IPS DF 6.9 (cell line): ENCODE data around the gene EEFSEC.

Source experiments
- DNase-seq: peaks from one replicate; pipeline ENCODE4 v3.0.0-alpha.2; 2013; ENCODE audit warnings: low read depth, low spot score
- H3K27ac ChIP-seq: one replicate; pipeline ENCODE4 v1.5.1; 2013; ENCODE audit warnings: low read length, control low read depth
- H3K27me3 ChIP-seq: 2 replicates; pipeline ENCODE4 v1.6.1; 2013; ENCODE audit warnings: mild to moderate bottlenecking, low read length; ENCODE audit not compliant: control insufficient read depth, insufficient read depth
- H3K36me3 ChIP-seq: 2 replicates; pipeline ENCODE4 v1.6.1; 2013; ENCODE audit warnings: low read length; ENCODE audit not compliant: control insufficient read depth, insufficient read depth
- H3K4me1 ChIP-seq: 2 replicates; pipeline ENCODE4 v1.6.1; 2013; ENCODE audit warnings: low read length; ENCODE audit not compliant: control insufficient read depth, insufficient read depth
- H3K4me3 ChIP-seq: 2 replicates; pipeline ENCODE4 v1.5.1; 2013; ENCODE audit warnings: mild to moderate bottlenecking, low read length
- H3K9me3 ChIP-seq: 2 replicates; pipeline ENCODE4 v1.6.1; 2013; ENCODE audit warnings: low read length, inconsistent platforms; ENCODE audit not compliant: control insufficient read depth, insufficient read depth
- WGBS: extraction: QIAGEN DNeasy Blood & Tissue Kit; methylation state at CpG from one replicate; pipeline ENCODE4 v1.1.7; 2013; ENCODE audit warnings: mixed read lengths, missing lambda C conversion rate; ENCODE audit not compliant: insufficient read length, insufficient coverage; 5-methylcytosine and 5-hydroxymethylcytosine counted together

Gene EEFSEC

DNA sequence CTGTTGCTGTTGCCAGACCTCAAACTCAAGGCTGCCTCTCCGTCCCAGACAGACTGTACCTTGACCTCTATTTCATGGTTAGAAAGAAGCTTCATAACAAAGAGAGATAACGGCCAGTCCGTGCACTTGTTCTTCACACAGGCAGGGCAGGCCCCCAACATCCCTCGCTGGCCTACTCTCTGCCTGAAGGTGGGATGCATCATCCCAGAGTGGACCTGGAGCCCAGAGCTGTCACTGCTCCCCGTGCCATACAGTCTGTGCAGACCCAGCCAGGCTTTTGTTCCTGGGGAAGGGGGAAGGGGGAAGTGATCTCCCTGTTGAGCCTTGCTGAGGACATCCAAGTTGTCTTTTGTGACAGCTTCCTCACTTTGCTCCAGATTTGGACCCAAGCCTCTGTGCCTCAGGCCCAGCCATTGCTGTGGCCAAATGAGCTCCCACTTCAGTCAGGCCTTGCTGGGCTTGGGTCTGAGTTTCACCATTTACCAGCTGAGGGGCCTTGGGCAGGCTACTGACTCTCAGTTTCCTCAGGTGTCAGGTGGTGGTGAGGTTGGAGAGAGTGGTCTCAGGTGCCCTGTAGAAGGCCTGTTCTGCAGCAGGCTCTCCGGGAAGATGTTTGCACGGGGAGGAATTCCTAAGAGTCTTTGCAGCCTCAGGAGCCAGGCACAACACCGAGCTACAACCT is 171.8 kb downstream of the EEFSEC start:
- H3K27me3 ChIP-seq, result no peaks in the 10 kb centered on the region
- DNase-seq, result no peak
- H3K9me3 ChIP-seq, result no peaks in the 10 kb centered on the region
- H3K4me1 ChIP-seq, result no peaks in the 10 kb centered on the region
- H3K36me3 ChIP-seq, result no peaks in the 10 kb centered on the region
- no peak overlapping the region for H3K4me3 ChIP-seq
- no peak overlapping the region for H3K27ac ChIP-seq
- no CpG with 5 or more reads among the region's 8 CpGs for WGBS

DNA sequence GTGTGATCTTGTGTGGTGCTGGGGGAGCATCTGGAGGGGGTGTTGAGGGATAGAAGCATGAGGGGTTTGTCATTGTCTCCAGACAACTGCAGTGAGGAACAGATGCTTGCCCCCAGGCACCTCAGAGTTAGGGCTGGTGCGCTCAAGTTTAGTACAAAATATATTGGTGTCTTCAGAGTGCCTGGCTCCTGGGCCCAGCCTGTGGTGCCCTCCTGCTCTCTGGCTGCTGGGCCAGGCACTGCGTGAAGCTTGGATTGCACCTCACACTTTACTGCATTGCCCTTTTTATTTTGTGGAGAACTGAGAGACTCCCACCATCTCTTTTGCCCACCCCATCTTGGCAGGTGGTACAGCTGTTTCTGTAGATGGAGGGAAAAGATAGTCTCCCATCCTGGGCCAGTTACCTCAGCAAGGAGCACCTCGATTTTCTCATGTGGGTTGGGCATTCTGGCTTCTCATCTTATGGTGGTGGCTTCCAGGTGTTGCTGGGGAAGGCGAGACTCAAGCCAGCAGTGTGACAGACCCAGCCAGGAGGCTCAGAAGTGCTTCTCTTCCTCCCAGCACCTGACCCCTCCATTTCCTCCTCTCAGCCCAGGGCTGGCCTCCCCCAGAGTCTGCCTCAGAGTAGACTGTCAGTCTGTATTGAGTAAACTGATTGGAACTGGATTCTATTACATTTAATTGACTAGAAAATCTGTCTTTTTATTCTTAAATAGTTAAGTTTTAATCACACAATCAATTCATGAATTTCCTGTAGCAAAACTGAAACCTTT is 173.0 kb downstream of the EEFSEC start:
- no CpG with 5 or more reads among the region's 4 CpGs for WGBS
- Histone ChIP-seq H3K4me3 (no peak overlapping the region), H3K4me1 (no peaks in the 10 kb centered on the region), H3K27ac (no peak overlapping the region), H3K27me3 (no peaks in the 10 kb centered on the region), H3K36me3 (no peaks in the 10 kb centered on the region), H3K9me3 (no peaks in the 10 kb centered on the region)
- no peak for DNase-seq

DNA sequence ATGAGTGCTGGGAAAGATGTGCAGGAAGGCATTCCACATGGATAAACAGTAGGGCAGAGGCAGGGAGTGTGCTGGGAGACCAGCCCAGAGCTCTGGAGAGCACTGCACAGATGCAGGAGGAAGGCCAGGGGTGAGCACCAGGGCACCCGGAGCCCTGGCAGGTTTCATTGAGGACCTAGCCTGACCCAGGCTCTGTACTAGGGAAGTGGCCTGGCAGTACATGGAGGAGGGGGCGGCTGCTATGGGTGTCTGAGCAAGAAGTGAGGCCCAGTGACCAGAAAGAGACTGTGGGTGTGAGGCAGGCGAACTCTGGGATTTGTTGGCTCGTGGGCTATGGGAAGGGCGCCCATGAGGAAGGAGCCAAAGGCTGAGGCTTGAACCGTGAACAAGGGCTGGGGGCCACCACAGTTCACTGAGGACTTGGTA is 174.3 kb downstream of the EEFSEC start:
- H3K27ac ChIP-seq, result no peak overlapping the region
- H3K9me3 ChIP-seq, result no peaks in the 10 kb centered on the region
- H3K27me3 ChIP-seq, result no peaks in the 10 kb centered on the region
- H3K4me1 ChIP-seq, result no peaks in the 10 kb centered on the region
- no CpG with 5 or more reads among the region's 6 CpGs for WGBS
- DNase-seq, result no peak
- no peaks in the 10 kb centered on the region for H3K36me3 ChIP-seq
- no peak overlapping the region for H3K4me3 ChIP-seq

GRCh38 chr3:128328546-128329458 is 175.5 kb downstream of the EEFSEC start:
- H3K27me3 ChIP-seq, result no peaks in the 10 kb centered on the region
- H3K9me3 ChIP-seq, result no peaks in the 10 kb centered on the region
- H3K4me3 ChIP-seq, result no peak overlapping the region
- no CpG with 5 or more reads among the region's 12 CpGs for WGBS
- H3K27ac ChIP-seq, result no peak overlapping the region
- no peaks in the 10 kb centered on the region for H3K4me1 ChIP-seq
- H3K36me3 ChIP-seq, result no peaks in the 10 kb centered on the region
- DNase-seq, result no peak

DNA sequence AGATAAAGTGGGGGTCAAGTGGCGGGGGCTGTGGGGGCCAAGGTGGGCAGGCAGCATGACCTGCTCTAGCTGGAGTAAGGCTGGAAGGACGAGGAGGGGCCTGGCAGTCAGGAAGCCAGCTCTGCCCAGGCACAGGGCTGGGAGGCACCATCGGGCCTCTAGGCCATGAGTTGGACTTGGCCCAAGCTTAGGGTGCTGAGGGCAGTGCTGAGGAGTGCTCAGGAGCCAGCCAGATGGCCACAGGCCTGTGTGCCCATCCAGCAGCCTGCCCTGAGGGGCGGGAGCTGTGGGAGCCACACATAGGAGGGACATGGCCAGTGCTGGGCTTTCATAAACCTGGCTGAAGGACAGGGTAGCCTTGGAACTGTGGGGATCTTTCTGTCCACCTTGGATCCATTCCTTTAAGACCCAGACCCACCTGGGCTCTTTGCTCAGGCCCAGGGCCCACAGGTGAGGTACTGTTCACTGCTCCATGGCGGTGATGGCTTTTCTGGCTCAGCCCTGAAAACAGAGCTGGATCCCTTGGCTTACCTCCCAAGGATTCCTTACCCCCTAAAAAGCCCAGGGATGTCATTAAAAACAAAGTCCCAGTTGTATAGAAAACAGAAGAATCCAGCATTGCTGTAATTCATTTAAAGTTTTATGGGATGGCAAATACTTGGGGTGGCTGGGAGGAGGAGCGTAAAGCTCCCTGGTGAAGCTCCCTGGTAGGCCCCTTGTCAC is 176.4 kb downstream of the EEFSEC start:
- DNase-seq, result no peak
- no peak overlapping the region for H3K4me3 ChIP-seq
- no CpG with 5 or more reads among the region's 6 CpGs for WGBS
- H3K36me3 ChIP-seq, result no peaks in the 10 kb centered on the region
- H3K4me1 ChIP-seq, result no peaks in the 10 kb centered on the region
- H3K27ac ChIP-seq, result no peak overlapping the region
- H3K27me3 ChIP-seq, result no peaks in the 10 kb centered on the region
- H3K9me3 ChIP-seq, result no peaks in the 10 kb centered on the region

- Histone ChIP-seq H3K36me3 (no peaks in the 10 kb centered on the region), H3K27me3 (no peaks in the 10 kb centered on the region), H3K4me1 (0 out of 2 replicates have a peak, but pooled peaks cover 2% of the 10 kb centered on the region), H3K4me3 (no peak overlapping the region), H3K9me3 (no peaks in the 10 kb centered on the region), H3K27ac (no peak overlapping the region)
- no peak for DNase-seq
- WGBS, result no CpG with 5 or more reads among the region's 13 CpGs
Measured at GRCh38 chr3:128330214-128330842, 177.0 kb downstream of the EEFSEC start.

DNA sequence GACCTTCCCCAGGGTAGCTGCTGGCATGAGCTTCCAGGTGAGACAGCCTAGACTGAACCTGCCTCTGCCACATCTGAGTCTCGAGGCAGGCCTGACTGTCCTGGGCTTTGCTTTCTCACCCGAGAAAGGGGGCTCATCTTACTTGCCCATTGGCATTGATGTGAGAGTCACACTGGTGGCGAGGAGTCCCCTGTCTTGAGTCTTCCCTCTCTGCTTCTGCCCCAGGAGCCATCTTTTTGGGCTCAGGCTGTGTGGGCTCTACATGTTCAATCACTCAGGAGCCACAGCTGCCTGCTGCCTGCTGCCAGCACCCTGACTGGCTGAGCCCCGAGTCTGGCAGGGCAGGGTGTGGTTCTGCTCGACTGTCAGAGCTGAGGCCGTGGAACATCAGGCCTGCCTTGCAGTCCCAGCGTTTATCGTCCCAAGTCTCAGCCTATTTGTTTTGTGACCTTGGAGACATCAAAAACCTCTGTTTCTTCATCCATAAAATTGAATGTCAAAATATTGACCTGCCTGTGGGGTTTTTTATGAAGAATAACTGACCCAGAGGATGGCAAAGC is 180.9 kb downstream of the EEFSEC start:
- no peaks in the 10 kb centered on the region for H3K9me3 ChIP-seq
- no peak overlapping the region for H3K27ac ChIP-seq

GRCh38 chr3:128334766-128335165 is 181.5 kb downstream of the EEFSEC start:
- no peaks in the 10 kb centered on the region for H3K9me3 ChIP-seq
- DNase-seq, result no peak
- no peaks in the 10 kb centered on the region for H3K27me3 ChIP-seq
- peaks cover 7% of the 10 kb centered on the region; the same call in 1 of the 2 replicates for H3K4me1 ChIP-seq
- no peak overlapping the region for H3K27ac ChIP-seq
- H3K4me3 ChIP-seq, result no peak overlapping the region
- H3K36me3 ChIP-seq, result no peaks in the 10 kb centered on the region
- WGBS, result no CpG with 5 or more reads among the region's 3 CpGs

More for the DNA sequence above, 180.9 kb downstream of the EEFSEC start:
- H3K4me3 ChIP-seq, result no peak overlapping the region
- H3K36me3 ChIP-seq, result no peaks in the 10 kb centered on the region
- H3K27me3 ChIP-seq, result no peaks in the 10 kb centered on the region
- DNase-seq, result no peak
- no CpG with 5 or more reads among the region's 8 CpGs for WGBS
- H3K4me1 ChIP-seq, result peaks cover 7% of the 10 kb centered on the region; the same call in 1 of the 2 replicates

DNA sequence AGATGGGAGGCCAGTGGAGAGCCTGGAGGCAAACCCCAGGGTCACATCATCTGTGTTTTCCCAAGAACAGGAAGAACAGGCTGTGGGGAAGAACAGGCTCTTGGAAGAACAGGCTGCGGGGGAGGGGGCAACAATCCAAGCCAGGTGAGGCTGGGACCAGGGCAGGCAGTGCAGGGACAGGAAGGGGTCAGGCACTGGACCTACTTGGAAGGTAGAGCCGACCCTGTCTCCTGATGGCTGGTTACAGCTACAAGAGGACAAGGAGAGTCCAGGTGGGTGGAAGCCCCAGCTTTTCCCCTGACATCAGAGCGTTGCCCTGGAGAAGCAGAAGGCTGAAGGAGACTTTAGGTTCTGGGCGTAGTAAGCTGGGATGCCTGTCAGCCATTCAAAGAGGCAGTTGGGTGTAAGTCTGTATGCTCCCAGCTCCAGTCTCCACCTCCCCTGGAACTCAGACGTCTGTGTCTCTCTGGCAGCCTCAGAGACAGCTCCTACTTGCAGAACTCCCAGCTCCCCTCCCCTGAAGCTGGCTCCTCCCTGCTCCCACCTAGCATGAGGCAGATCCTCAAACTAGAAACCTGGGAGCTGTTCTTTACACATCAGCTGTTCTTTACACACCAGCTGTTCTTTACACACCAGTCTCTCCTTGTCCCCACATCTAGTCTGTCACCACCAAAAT is 182.5 kb downstream of the EEFSEC start:
- H3K4me1 ChIP-seq, result peaks cover 7% of the 10 kb centered on the region; the same call in 1 of the 2 replicates
- H3K4me3 ChIP-seq, result no peak overlapping the region
- H3K9me3 ChIP-seq, result no peaks in the 10 kb centered on the region
- WGBS, result no CpG with 5 or more reads among the region's 5 CpGs
- DNase-seq, result no peak
- H3K36me3 ChIP-seq, result no peaks in the 10 kb centered on the region
- H3K27me3 ChIP-seq, result no peaks in the 10 kb centered on the region
- H3K27ac ChIP-seq, result no peak overlapping the region
